Measurements from ENCODE around the gene SHROOM2.
A peak's percentile ranks its signal among the peaks of the same experiment; 100 is the strongest.

Gene SHROOM2

DNA sequence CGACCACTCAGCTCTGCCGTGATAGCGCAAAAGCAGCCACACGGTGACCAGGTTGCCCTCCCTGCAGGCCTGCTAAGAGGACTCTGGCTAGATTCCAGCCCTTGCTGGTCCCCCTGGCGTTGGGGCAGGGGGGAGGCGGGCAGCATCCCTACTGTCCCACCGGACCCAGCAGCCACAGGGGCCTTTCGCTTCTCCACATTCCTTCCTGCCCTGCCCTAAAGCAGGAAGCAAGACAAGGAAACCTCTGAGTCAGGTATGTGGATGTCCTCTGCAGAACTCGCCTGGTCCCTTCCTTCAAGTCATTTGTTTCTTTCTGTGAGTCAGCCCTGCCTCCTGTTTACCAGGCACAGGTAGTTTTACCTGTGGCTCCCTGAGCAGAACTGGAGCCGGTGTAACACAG is 120.7 kb downstream of the SHROOM2 start:
- POLR2A ChIA-PET (ENCODE audit: low non-redundant PET), result no interaction called here
- TF ChIP-seq, protein P1, sequence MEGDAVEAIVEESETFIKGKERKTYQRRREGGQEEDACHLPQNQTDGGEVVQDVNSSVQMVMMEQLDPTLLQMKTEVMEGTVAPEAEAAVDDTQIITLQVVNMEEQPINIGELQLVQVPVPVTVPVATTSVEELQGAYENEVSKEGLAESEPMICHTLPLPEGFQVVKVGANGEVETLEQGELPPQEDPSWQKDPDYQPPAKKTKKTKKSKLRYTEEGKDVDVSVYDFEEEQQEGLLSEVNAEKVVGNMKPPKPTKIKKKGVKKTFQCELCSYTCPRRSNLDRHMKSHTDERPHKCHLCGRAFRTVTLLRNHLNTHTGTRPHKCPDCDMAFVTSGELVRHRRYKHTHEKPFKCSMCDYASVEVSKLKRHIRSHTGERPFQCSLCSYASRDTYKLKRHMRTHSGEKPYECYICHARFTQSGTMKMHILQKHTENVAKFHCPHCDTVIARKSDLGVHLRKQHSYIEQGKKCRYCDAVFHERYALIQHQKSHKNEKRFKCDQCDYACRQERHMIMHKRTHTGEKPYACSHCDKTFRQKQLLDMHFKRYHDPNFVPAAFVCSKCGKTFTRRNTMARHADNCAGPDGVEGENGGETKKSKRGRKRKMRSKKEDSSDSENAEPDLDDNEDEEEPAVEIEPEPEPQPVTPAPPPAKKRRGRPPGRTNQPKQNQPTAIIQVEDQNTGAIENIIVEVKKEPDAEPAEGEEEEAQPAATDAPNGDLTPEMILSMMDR (conservative IDR thresholded peaks at IDR 0.05; ENCODE audit: low read depth), result no peak
- CTCF ChIA-PET, result no interaction called here
- H3K27ac ChIP-seq, result peak overlapping the region; percentile 53; the same call in 1 of the 2 replicates
- DNase-seq (ENCODE audit: low spot score), result peak; percentile 44

GRCh38 chrX:9907645-9908387 is 121.6 kb downstream of the SHROOM2 start:
- peak; percentile 38 for DNase-seq (ENCODE audit: low spot score)
- peak overlapping the region; percentile 53; the same call in 1 of the 2 replicates for H3K27ac ChIP-seq

GRCh38 chrX:9909254-9909653 is 123.0 kb downstream of the SHROOM2 start:
- DNase-seq (ENCODE audit: low spot score), result no peak
- no peak overlapping the region for H3K27ac ChIP-seq
- POLR2A ChIA-PET (ENCODE audit: low non-redundant PET), result no interaction called here
- TF ChIP-seq, protein P1 (conservative IDR thresholded peaks at IDR 0.05; ENCODE audit: low read depth), result no peak
- CTCF ChIA-PET, result no interaction called here

More at GRCh38 chrX:9907645-9908387, 121.6 kb downstream of the SHROOM2 start:
- CTCF ChIA-PET, result no interaction called here
- TF ChIP-seq, protein P1 (conservative IDR thresholded peaks at IDR 0.05; ENCODE audit: low read depth), result no peak
- POLR2A ChIA-PET (ENCODE audit: low non-redundant PET), result no interaction called here

GRCh38 chrX:9911487-9911886 is 125.3 kb downstream of the SHROOM2 start:
- H3K27ac ChIP-seq, result peak overlapping the region; percentile 90
- DNase-seq (ENCODE audit: low spot score), result peak; percentile 67
- ChIA-PET CTCF (no interaction called here), POLR2A (ENCODE audit: low non-redundant PET) (no interaction called here)
- TF ChIP-seq, protein P1 (conservative IDR thresholded peaks at IDR 0.05; ENCODE audit: low read depth), result no peak

DNA sequence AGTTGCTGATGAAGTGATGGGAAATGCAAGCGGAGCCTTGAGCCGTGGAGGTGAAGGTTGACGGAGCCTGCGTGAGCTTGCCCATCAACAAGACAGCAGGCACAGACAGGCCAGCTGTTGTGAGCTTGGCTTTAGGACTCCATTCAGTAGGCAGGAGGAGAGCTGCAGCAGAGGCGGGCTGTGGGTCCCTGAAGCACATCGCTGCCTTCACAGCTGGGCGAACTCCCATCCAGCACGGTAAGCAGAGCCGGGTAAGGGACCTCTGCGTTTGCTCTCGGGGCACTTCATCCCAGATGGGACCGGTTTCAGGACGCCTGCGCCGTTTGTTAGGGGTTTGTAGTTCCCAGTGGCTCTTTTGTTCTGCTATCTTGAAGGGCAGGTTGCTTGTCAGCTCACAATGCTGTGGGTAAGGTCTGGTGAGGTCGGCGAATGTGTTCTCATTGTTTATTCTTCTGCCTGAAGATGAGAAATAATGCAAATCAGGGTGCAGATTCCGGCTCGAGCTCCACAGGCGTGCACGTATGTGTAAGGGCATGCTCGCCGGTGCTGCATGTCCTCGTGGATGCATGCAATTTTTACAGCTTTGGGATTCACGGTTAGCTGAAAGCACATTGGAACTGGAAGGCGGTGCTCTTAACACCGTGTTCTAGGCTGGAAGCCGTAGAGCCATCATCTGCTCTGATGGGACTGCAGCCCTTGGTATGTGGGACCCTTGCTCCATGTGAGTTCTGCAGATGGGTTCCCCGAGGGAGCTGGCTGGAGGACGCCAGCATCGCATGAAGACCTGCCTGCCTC is 126.3 kb downstream of the SHROOM2 start:
- H3K27ac ChIP-seq, result peak overlapping the region; percentile 90
- ChIA-PET POLR2A (ENCODE audit: low non-redundant PET) (no interaction called here), CTCF (interaction anchor here (0.6 kb wide), 1 partner anchor 61 kb away, joined by 3 read pairs; no protein-coding TSS in a partner anchor)
- DNase-seq (ENCODE audit: low spot score), result peak; percentile 29
- TF ChIP-seq, protein P1 (conservative IDR thresholded peaks at IDR 0.05; ENCODE audit: low read depth), result no peak

DNA sequence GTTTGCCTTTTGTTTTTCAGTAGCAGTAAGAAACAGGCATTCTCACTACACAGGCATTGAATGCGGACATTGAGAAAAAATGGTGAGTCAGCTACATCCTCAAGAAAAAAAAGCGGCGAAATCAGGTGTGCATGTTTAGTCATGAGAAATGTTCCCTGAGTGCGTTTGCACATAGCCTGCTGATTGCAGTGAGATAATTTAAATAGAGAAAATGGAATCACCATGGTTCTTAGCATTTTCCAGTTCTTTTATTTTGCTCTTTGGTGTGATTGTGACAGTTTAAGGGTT is 126.9 kb downstream of the SHROOM2 start:
- CTCF ChIA-PET, result interaction anchor here (0.6 kb wide), 1 partner anchor 60 kb away, joined by 3 read pairs; no protein-coding TSS in a partner anchor
- TF ChIP-seq, protein P1 (conservative IDR thresholded peaks at IDR 0.05; ENCODE audit: low read depth), result no peak
- peak; percentile 60 for DNase-seq (ENCODE audit: low spot score)
- peak overlapping the region; percentile 90 for H3K27ac ChIP-seq
- POLR2A ChIA-PET (ENCODE audit: low non-redundant PET), result no interaction called here

All from RWPE1 (cell line).